HepG2 (cell line): ENCODE data around the gene DMPK. TPM values are rescaled to one million over a fixed set of nuclear protein-coding genes. Genes with fewer than 3 reads are reported as not detected.
A peak's percentile ranks its signal among the peaks of the same experiment; 100 is the strongest.

Source experiments
- HDAC1 ChIP-seq: sonication (generic); formaldehyde crosslinking; IDR thresholded peaks from 2 replicates; pipeline ENCODE4 v1.5.1; 2020; ENCODE audit warnings: mild to moderate bottlenecking, missing genetic modification reagents
- HNRNPL ChIP-seq: fragments of 200-400 bp; formaldehyde crosslinking; IDR thresholded peaks from 2 replicates; pipeline ENCODE4 v1.6.1; 2017; ENCODE audit warnings: mild to moderate bottlenecking, low read depth, low read length
- RARA ChIP-seq: IDR thresholded peaks from 2 replicates; pipeline ENCODE4 v1.6.1; 2016; ENCODE audit warnings: missing genetic modification reagents, missing compliant biosample characterization
- SP4 ChIP-seq: sonication (generic); formaldehyde crosslinking; IDR thresholded peaks from 2 replicates; pipeline ENCODE4 v1.8.1; 2023; ENCODE audit warnings: mild to moderate bottlenecking, missing genetic modification reagents
- TIGD3 ChIP-seq: sonication (generic); formaldehyde crosslinking; IDR thresholded peaks from 2 replicates; pipeline ENCODE4 v1.5.1; 2020; ENCODE audit warnings: mild to moderate bottlenecking, missing genetic modification reagents, borderline replicate concordance
- TSC22D2 ChIP-seq: sonication (generic); formaldehyde crosslinking; IDR thresholded peaks from 2 replicates; pipeline ENCODE4 v1.5.1; 2020; ENCODE audit warnings: missing genetic modification reagents, mild to moderate bottlenecking, borderline replicate concordance
- UBTF ChIP-seq: sonication (generic); formaldehyde crosslinking; IDR thresholded peaks from 2 replicates; pipeline ENCODE4 v1.4.0; 2020; ENCODE audit warnings: mild to moderate bottlenecking, missing genetic modification reagents
- ZFYVE20 ChIP-seq: sonication (generic); formaldehyde crosslinking; IDR thresholded peaks from 2 replicates; pipeline ENCODE4 v1.8.0; 2023; ENCODE audit warnings: low read depth, mild to moderate bottlenecking, moderate library complexity, missing genetic modification reagents, borderline replicate concordance
- ZNF318 ChIP-seq: sonication (generic); formaldehyde crosslinking; IDR thresholded peaks from 2 replicates; pipeline ENCODE4 v1.4.0; 2020; ENCODE audit warnings: mild to moderate bottlenecking, missing genetic modification reagents
- ZNF503 ChIP-seq: sonication (generic); formaldehyde crosslinking; IDR thresholded peaks from 2 replicates; pipeline ENCODE4 v1.4.0; 2020; ENCODE audit warnings: missing genetic modification reagents
- ZNF639 ChIP-seq: conservative IDR thresholded peaks from 2 replicates; pipeline ENCODE4 v1.6.1; 2018; ENCODE audit warnings: missing genetic modification reagents
- polyA plus RNA-seq, 8 experiments: library from polyadenylated mRNA; depleted of rRNA in 3 of 8; stranded (reverse) in 7 of 8; unstranded in 1 of 8; fragments of >200 nt; fragmentation: Illumina TruSeq in 4 of 8; extraction: Trizol in 4 of 8; gene quantifications; 2 replicates each; pipeline versions ENCODE4 v1.2.1 to v1.2.3, GENCODE V29; 2011 to 2016; ENCODE audit warnings: low read depth in 4 of 8, missing spikeins in 1 of 8, mixed read lengths in 1 of 8; ENCODE audit not compliant: insufficient read depth in 1 of 8
- total RNA-seq, 5 experiments: library from RNA; depleted of rRNA; stranded (reverse); fragments of >200 nt; fragmentation: Illumina TruSeq; extraction: Trizol; gene quantifications; 2 replicates each; pipeline ENCODE4 v1.2.3, GENCODE V29; 2016; ENCODE audit warnings: low read depth in 1 of 5

Gene DMPK
- total and polyA plus RNA-seq, 2 of the 13 experiments (the other 11 are each of a cell fraction or from before 2014, with no cell fraction given): 5.3 to 8.8 TPM

GRCh38 chr19:45767881-45768654 is 14.2 kb downstream of the DMPK start (continued):
- TF ChIP-seq ZNF318 (0 out of 2 replicates have a peak, but pooled peaks have one; percentile 16), HDAC1 (CRISPR knock-in tag) (peak; percentile 34; the same call in 1 of the 2 replicates), ZFYVE20 (no peak), ZNF503 (CRISPR knock-in tag) (peak; percentile 37; the same call in 1 of the 2 replicates), TSC22D2 (CRISPR knock-in tag) (peak; percentile 38; the same call in 1 of the 2 replicates), RARA (0 out of 2 replicates have a peak, but pooled peaks have one; percentile 25), SP4 (peak; percentile 40; the same call in 1 of the 2 replicates), UBTF (CRISPR knock-in tag) (peak; percentile 89), ZNF639 (CRISPR knock-in tag) (peak; percentile 60; the same call in 1 of the 2 replicates), TIGD3 (peak; percentile 76; the same call in 1 of the 2 replicates), HNRNPL (0 out of 2 replicates have a peak, but pooled peaks have one; percentile 28)
